ENCODE measurements around the gene SNX7. TPM values are rescaled to one million over a fixed set of nuclear protein-coding genes. Genes with fewer than 3 reads are reported as not detected.

The SNX7 gene
- 10 to 100 TPM in 3 of 4 donors, 1 to 10 TPM in 1; 3.4 to 14.6 (median 13.0) TPM for total RNA-seq

GRCh38 chr1:98661544-98662355 lies at the start of gene SNX7:
TSS of gene SNX7 (plus strand) at chr1:98661721. CDS start at chr1:98661732, 11 bp downstream.
- no peaks in the 10 kb centered on the region for H3K36me3 ChIP-seq
- peak; percentile 88 to 89 for DNase-seq (ENCODE audit: low spot score in 2 of 2)
- H3K9me3 ChIP-seq = no peaks in the 10 kb centered on the region
- peak in 1 of 2 donors; percentile 25 for TF ChIP-seq CTCF (IDR thresholded peaks at IDR 0.05)
- no peak for TF ChIP-seq EP300 (IDR thresholded peaks at IDR 0.05)
- TF ChIP-seq POLR2AphosphoS5 (IDR thresholded peaks at IDR 0.05) = no peak
- peak in 1 of 2 donors; percentile 49 for TF ChIP-seq POLR2A (IDR thresholded peaks at IDR 0.05)
- peak within 1 kb of the TSS; percentile 89 for H3K27ac ChIP-seq
- H3K27me3 ChIP-seq = no peaks in the 10 kb centered on the region
- H3K4me1 ChIP-seq = peaks cover 29% of the 10 kb centered on the region
- WGBS = 0% methylated on average over 27 of the region's 80 CpGs
- peak within 1 kb of the TSS; percentile 78 for H3K4me3 ChIP-seq

- Histone ChIP-seq H3K27ac (no peak overlapping the region), H3K27me3 (no peaks in the 10 kb centered on the region), H3K4me3 (no peak overlapping the region), H3K4me1 (no peaks in the 10 kb centered on the region), H3K9me3 (no peaks in the 10 kb centered on the region), H3K36me3 (no peaks in the 10 kb centered on the region)
- no peak for TF ChIP-seq EP300 (IDR thresholded peaks at IDR 0.05)
- TF ChIP-seq POLR2A (IDR thresholded peaks at IDR 0.05) = no peak
- no peak for TF ChIP-seq POLR2AphosphoS5 (IDR thresholded peaks at IDR 0.05)
- TF ChIP-seq CTCF (IDR thresholded peaks at IDR 0.05) = no peak
- DNase-seq (ENCODE audit: low spot score in 2 of 2) = no peak
- WGBS = 81% methylated on average over 2 of the region's 2 CpGs
Observed at GRCh38 chr1:98637316-98637715, 24.2 kb upstream of the SNX7 start.

GRCh38 chr1:98638185-98638584 lies 23.3 kb upstream of the SNX7 start:
- DNase-seq (ENCODE audit: low spot score in 2 of 2) = no peak
- Histone ChIP-seq H3K4me1 (no peaks in the 10 kb centered on the region), H3K4me3 (no peak overlapping the region), H3K27me3 (no peaks in the 10 kb centered on the region), H3K36me3 (no peaks in the 10 kb centered on the region), H3K9me3 (no peaks in the 10 kb centered on the region), H3K27ac (no peak overlapping the region)
- TF ChIP-seq EP300 (IDR thresholded peaks at IDR 0.05) (no peak), POLR2AphosphoS5 (IDR thresholded peaks at IDR 0.05) (no peak), CTCF (IDR thresholded peaks at IDR 0.05) (no peak), POLR2A (IDR thresholded peaks at IDR 0.05) (no peak)

GRCh38 chr1:98644510-98644909 lies 17.0 kb upstream of the SNX7 start:
- TF ChIP-seq EP300 (IDR thresholded peaks at IDR 0.05) = no peak
- no peak for TF ChIP-seq CTCF (IDR thresholded peaks at IDR 0.05)
- TF ChIP-seq POLR2AphosphoS5 (IDR thresholded peaks at IDR 0.05) = no peak
- no peak for TF ChIP-seq POLR2A (IDR thresholded peaks at IDR 0.05)
- Histone ChIP-seq H3K4me3 (no peak overlapping the region), H3K9me3 (no peaks in the 10 kb centered on the region), H3K27me3 (no peaks in the 10 kb centered on the region), H3K4me1 (no peaks in the 10 kb centered on the region), H3K36me3 (no peaks in the 10 kb centered on the region), H3K27ac (no peak overlapping the region)
- DNase-seq (ENCODE audit: low spot score in 2 of 2) = no peak
- 63% methylated on average over 2 of the region's 2 CpGs for WGBS

GRCh38 chr1:98651116-98651632 lies 10.3 kb upstream of the SNX7 start:
- Histone ChIP-seq H3K9me3 (no peaks in the 10 kb centered on the region), H3K4me3 (no peak overlapping the region), H3K36me3 (no peaks in the 10 kb centered on the region), H3K27ac (no peak overlapping the region), H3K27me3 (no peaks in the 10 kb centered on the region), H3K4me1 (no peaks in the 10 kb centered on the region)
- DNase-seq (ENCODE audit: low spot score in 2 of 2) = no peak
- WGBS = 88% methylated on average over 2 of the region's 6 CpGs
- TF ChIP-seq POLR2AphosphoS5 (IDR thresholded peaks at IDR 0.05) (no peak), POLR2A (IDR thresholded peaks at IDR 0.05) (no peak), CTCF (IDR thresholded peaks at IDR 0.05) (no peak), EP300 (IDR thresholded peaks at IDR 0.05) (no peak)
